SK-N-SH treated with all-trans-retinoic acid at 6 μM for 48 hours (cell line): ENCODE data around the gene PODXL2.

Source experiments
- BACH2 ChIP-seq: fragments of 250-450 bp; sonication (Bioruptor Pico); IDR thresholded peaks from 2 replicates; pipeline ENCODE4 v1.9.0; 2021; ENCODE audit warnings: mild to moderate bottlenecking, borderline replicate concordance
- CSDC2 ChIP-seq: fragments of 250-450 bp; sonication (Bioruptor Pico); IDR thresholded peaks from 2 replicates; pipeline ENCODE4 v1.5.0; 2020; ENCODE audit warnings: mild to moderate bottlenecking, moderate library complexity
- ESRRG ChIP-seq: fragments of 250-450 bp; sonication (Bioruptor Pico); IDR thresholded peaks from 2 replicates; pipeline ENCODE4 v1.6.1; 2021; ENCODE audit warnings: mild to moderate bottlenecking
- PPARA ChIP-seq: fragments of 250-450 bp; sonication (Bioruptor Pico); IDR thresholded peaks from 2 replicates; pipeline ENCODE4 v1.5.0; 2020; ENCODE audit warnings: mild to moderate bottlenecking, borderline replicate concordance
- SNAI2 ChIP-seq: fragments of 250-450 bp; sonication (Bioruptor Pico); IDR thresholded peaks from 2 replicates; pipeline ENCODE4 v1.5.0; 2020; ENCODE audit warnings: mild to moderate bottlenecking, moderate library complexity
- ZC3H10 ChIP-seq: fragments of 250-450 bp; sonication (Bioruptor Pico); IDR thresholded peaks from 2 replicates; pipeline ENCODE4 v1.5.1; 2021; ENCODE audit warnings: mild to moderate bottlenecking, moderate library complexity
- ZFP30 ChIP-seq: fragments of 450-650 bp; formaldehyde crosslinking; IDR thresholded peaks from 2 replicates; pipeline ENCODE4 v1.5.0; 2022; ENCODE audit warnings: mild to moderate bottlenecking, moderate library complexity
- TF ChIP-seq, protein P1 (sequence below): fragments of 250-450 bp; sonication (Bioruptor Pico); IDR thresholded peaks from 2 replicates; pipeline ENCODE4 v1.5.0; 2020; ENCODE audit warnings: mild to moderate bottlenecking, moderate library complexity
- TF ChIP-seq, protein P2 (sequence below): fragments of 250-450 bp; sonication (Bioruptor Pico); IDR thresholded peaks from 2 replicates; pipeline ENCODE4 v1.8.0; 2020; ENCODE audit warnings: mild to moderate bottlenecking, moderate library complexity, borderline replicate concordance
- TF ChIP-seq, protein P3 (sequence below): fragments of 250-450 bp; sonication (Bioruptor Pico); IDR thresholded peaks from 2 replicates; pipeline ENCODE4 v1.5.1; 2020; ENCODE audit warnings: low read depth, mild to moderate bottlenecking, moderate library complexity
- TF ChIP-seq, protein P4 (sequence below): fragments of 250-450 bp; sonication (Bioruptor Pico); IDR thresholded peaks from 2 replicates; pipeline ENCODE4 v1.8.0; 2021; ENCODE audit warnings: low read depth, mild to moderate bottlenecking, moderate library complexity, borderline replicate concordance

DNA sequence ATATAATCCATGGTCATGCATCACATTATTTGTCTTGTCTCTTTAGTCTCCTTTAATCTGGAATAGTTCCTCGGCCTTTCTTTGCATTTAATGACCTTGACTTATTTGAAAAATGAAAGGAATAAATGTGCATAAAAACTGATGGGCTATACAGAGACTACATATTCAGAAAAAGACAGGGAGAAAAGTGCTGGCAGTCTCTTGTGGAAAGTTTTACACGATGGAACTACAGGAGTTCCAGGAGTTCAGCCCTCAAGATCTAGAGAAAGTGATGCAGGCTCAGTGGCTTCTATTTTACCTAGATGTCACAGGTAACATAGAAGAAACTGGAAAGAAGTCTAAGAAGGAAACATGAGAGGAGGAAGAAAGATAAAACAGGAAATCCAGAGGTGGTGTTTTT is 36.2 kb downstream of the PODXL2 start:
- no peak for TF ChIP-seq ESRRG
- TF ChIP-seq SNAI2 (CRISPR knock-in tag) = no peak
- TF ChIP-seq, protein P1, sequence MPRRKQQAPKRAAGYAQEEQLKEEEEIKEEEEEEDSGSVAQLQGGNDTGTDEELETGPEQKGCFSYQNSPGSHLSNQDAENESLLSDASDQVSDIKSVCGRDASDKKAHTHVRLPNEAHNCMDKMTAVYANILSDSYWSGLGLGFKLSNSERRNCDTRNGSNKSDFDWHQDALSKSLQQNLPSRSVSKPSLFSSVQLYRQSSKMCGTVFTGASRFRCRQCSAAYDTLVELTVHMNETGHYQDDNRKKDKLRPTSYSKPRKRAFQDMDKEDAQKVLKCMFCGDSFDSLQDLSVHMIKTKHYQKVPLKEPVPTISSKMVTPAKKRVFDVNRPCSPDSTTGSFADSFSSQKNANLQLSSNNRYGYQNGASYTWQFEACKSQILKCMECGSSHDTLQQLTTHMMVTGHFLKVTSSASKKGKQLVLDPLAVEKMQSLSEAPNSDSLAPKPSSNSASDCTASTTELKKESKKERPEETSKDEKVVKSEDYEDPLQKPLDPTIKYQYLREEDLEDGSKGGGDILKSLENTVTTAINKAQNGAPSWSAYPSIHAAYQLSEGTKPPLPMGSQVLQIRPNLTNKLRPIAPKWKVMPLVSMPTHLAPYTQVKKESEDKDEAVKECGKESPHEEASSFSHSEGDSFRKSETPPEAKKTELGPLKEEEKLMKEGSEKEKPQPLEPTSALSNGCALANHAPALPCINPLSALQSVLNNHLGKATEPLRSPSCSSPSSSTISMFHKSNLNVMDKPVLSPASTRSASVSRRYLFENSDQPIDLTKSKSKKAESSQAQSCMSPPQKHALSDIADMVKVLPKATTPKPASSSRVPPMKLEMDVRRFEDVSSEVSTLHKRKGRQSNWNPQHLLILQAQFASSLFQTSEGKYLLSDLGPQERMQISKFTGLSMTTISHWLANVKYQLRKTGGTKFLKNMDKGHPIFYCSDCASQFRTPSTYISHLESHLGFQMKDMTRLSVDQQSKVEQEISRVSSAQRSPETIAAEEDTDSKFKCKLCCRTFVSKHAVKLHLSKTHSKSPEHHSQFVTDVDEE (CRISPR knock-in tag) = no peak
- TF ChIP-seq, protein P2, sequence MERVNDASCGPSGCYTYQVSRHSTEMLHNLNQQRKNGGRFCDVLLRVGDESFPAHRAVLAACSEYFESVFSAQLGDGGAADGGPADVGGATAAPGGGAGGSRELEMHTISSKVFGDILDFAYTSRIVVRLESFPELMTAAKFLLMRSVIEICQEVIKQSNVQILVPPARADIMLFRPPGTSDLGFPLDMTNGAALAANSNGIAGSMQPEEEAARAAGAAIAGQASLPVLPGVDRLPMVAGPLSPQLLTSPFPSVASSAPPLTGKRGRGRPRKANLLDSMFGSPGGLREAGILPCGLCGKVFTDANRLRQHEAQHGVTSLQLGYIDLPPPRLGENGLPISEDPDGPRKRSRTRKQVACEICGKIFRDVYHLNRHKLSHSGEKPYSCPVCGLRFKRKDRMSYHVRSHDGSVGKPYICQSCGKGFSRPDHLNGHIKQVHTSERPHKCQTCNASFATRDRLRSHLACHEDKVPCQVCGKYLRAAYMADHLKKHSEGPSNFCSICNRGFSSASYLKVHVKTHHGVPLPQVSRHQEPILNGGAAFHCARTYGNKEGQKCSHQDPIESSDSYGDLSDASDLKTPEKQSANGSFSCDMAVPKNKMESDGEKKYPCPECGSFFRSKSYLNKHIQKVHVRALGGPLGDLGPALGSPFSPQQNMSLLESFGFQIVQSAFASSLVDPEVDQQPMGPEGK = no peak
- TF ChIP-seq, protein P3, sequence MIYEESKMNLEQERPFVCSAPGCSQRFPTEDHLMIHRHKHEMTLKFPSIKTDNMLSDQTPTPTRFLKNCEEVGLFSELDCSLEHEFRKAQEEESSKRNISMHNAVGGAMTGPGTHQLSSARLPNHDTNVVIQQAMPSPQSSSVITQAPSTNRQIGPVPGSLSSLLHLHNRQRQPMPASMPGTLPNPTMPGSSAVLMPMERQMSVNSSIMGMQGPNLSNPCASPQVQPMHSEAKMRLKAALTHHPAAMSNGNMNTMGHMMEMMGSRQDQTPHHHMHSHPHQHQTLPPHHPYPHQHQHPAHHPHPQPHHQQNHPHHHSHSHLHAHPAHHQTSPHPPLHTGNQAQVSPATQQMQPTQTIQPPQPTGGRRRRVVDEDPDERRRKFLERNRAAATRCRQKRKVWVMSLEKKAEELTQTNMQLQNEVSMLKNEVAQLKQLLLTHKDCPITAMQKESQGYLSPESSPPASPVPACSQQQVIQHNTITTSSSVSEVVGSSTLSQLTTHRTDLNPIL = no peak
- TF ChIP-seq PPARA (CRISPR knock-in tag) = no peak
- TF ChIP-seq CSDC2 = no peak
- no peak for TF ChIP-seq ZFP30 (CRISPR knock-in tag)
- no peak for TF ChIP-seq BACH2 (CRISPR knock-in tag)
- TF ChIP-seq, protein P4, sequence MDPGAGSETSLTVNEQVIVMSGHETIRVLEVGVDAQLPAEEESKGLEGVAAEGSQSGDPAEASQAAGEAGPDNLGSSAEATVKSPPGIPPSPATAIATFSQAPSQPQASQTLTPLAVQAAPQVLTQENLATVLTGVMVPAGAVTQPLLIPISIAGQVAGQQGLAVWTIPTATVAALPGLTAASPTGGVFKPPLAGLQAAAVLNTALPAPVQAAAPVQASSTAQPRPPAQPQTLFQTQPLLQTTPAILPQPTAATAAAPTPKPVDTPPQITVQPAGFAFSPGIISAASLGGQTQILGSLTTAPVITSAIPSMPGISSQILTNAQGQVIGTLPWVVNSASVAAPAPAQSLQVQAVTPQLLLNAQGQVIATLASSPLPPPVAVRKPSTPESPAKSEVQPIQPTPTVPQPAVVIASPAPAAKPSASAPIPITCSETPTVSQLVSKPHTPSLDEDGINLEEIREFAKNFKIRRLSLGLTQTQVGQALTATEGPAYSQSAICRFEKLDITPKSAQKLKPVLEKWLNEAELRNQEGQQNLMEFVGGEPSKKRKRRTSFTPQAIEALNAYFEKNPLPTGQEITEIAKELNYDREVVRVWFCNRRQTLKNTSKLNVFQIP = no peak
- no peak for TF ChIP-seq ZC3H10 (CRISPR knock-in tag)
